Cardiac atrium fibroblast (primary cell): ENCODE data around the gene GIMAP6. TPM values are rescaled to one million over a fixed set of nuclear protein-coding genes. Genes with fewer than 3 reads are reported as not detected.

Source experiments
- total RNA-seq: library from RNA; depleted of rRNA; stranded (reverse); fragments of >200 nt; gene quantifications from 2 replicates; pipeline ENCODE4 v1.2.3, GENCODE V29; 2015

GIMAP6 gene
- under 0.01 and 0.32 TPM in 2 replicates for total RNA-seq

DNA sequence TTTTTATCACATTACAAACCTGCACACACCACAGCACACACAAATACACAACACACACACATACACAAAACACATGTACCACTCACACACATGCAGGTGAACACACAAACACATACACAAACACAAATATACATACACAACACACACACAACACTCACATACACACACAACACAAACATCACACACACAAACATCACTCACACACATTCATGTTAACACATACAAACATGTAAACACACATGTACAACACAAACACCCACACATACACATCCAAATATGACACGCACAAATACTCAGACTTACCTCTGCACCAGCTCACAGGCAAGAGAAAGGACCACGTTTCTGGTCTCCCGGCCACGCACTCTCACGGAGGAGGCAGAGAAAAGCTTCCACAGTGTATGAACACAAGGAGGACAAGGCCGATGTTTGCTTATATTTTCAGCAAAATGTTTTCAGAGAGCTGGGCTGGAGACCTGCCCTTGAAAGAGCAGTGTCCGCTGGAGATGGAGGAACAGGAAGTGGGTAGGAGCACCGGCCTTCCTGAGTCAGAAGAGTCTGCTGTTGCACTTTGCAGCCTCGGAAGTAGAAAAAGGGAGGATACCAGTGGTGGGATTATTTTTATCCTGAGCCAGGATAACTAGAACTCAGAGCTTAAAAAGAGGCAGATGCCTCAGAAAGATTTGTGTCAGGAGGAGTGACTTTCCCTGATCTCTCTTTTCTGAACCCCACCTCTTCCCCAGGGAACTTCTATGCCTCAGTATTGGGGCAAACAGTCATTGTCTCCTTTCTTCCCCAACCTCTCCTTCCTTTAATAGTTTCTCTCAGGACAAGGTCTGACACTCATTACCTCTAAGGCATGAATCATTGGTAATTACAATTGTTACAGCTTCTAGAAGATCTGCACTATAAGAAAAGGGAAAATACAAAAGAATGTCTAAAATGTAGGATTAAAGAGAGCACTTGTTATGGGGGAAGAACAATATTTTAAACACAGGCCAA is at the start of gene GIMAP6:
Gene GIMAP6, minus strand, starts transcription at position 520 of the 999 bp plus-strand sequence. CDS start 2,243 bp downstream, outside the sequence.

Other genes starting within 250 kb of the GIMAP6 start
- gene GIMAP8, start 181.8 kb downstream of the GIMAP6 start, total RNA-seq = under 0.01 and 0.81 TPM in 2 replicates
- not detected in 2 replicates for gene GIMAP7, start 117.5 kb downstream of the GIMAP6 start, total RNA-seq
- 1.8 and 3.7 TPM in 2 replicates for gene GIMAP4, start 65.0 kb downstream of the GIMAP6 start, total RNA-seq
- 0.81 and 5.2 TPM in 2 replicates for gene GIMAP2, start 53.3 kb upstream of the GIMAP6 start, total RNA-seq
- gene GIMAP1, start 84.2 kb upstream of the GIMAP6 start, total RNA-seq = 0.81 TPM in 1 of 2 replicates, not detected in the other
- 1.3 TPM in 1 of 2 replicates, not detected in the other for gene GIMAP5, start 105.0 kb upstream of the GIMAP6 start, total RNA-seq
- gene TMEM176B, start 168.0 kb upstream of the GIMAP6 start, total RNA-seq = not detected in 2 replicates
- gene TMEM176A, start 168.4 kb upstream of the GIMAP6 start, total RNA-seq = not detected in 2 replicates
- gene AOC1, start 220.1 kb upstream of the GIMAP6 start, total RNA-seq = not detected in 2 replicates